ENCODE data around the gene PSME3IP1.

Gene PSME3IP1

DNA sequence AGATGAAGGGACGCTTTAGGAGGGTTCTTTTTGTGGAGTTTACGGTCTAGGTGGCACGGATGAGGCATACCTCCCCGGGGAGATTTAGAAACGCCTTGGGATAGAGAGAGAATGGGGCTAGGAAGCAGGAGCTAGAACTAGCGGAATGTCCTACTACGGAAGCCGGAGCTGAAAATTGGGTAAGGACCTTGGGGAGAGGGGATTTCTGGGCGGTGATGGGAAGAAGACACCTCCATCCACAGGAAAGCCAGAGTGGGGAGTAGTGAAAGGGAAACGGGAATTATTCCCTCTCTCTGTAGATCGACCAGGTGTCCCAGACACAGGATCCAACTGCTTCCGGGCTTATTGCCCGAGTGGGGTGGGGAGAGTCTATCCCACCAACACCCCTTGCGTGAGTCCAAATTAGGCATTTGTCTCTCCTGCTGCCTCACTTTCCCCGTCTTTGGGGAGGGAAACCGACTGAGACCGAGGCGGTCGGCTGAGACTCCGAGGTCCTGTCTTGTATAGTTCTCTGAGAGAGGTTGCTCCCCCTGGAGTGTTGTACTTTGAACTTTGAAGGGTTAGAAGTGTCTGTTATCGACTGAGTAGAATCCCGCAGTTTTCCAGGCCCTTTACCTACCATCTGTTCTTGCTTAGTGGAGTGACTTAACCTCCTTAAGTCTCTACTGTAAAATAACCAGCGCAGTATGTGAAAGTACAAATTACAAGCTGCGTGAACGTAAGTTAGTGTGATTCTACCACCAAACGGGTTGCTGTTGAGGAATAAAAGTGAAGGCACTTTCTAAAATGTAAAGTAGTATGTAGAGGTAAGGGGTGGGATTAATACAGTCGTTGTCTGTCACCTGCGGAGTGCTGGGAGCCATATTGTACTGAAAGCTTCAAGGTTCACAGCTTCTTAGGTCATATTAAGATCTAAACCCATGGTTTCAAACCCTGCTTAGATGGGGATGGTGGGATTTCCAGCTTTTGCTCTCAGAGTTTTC, 1.3 kb upstream of the PSME3IP1 start:
- no peaks in the 10 kb centered on the region for H3K27me3 Mint-ChIP-seq (ENCODE audit: low read depth)
- peaks cover 3% of the 10 kb centered on the region for H3K36me3 Mint-ChIP-seq (ENCODE audit: low read depth)
- peak overlapping the region; percentile 98 to 99 (median 99) for H3K4me3 Mint-ChIP-seq
- H3K9me3 Mint-ChIP-seq = peaks cover 2% of the 10 kb centered on the region
- TF ChIP-seq CTCF (IDR thresholded peaks at IDR 0.05; ENCODE audit: unreplicated experiment in 3 of 3) = no peak
- peak overlapping the region; percentile 89 to 98 (median 98) for H3K27ac Mint-ChIP-seq
- peaks cover 53% of the 10 kb centered on the region for H3K4me1 Mint-ChIP-seq

- Mint-ChIP-seq H3K27ac (peak overlapping the region; percentile 89 to 98 (median 98)), H3K27me3 (ENCODE audit: low read depth) (no peaks in the 10 kb centered on the region), H3K4me1 (peaks cover 41% of the 10 kb centered on the region), H3K36me3 (ENCODE audit: low read depth) (no peaks in the 10 kb centered on the region), H3K9me3 (peaks cover 2% of the 10 kb centered on the region), H3K4me3 (peak overlapping the region; percentile 98 to 99 (median 99))
- TF ChIP-seq CTCF (IDR thresholded peaks at IDR 0.05; ENCODE audit: unreplicated experiment in 3 of 3) = no peak
These were observed 344 bp downstream of the PSME3IP1 start for GRCh38 chr16:57185446-57185944.

GRCh38 chr16:57184887-57185445, 873 bp downstream of the PSME3IP1 start:
- H3K27ac Mint-ChIP-seq = peak overlapping the region; percentile 89 to 98 (median 98)
- no peak for TF ChIP-seq CTCF (IDR thresholded peaks at IDR 0.05; ENCODE audit: unreplicated experiment in 3 of 3)
- peaks cover 2% of the 10 kb centered on the region for H3K9me3 Mint-ChIP-seq
- H3K27me3 Mint-ChIP-seq (ENCODE audit: low read depth) = no peaks in the 10 kb centered on the region
- H3K4me3 Mint-ChIP-seq = peak overlapping the region; percentile 98 to 99 (median 99)
- peaks cover 41% of the 10 kb centered on the region for H3K4me1 Mint-ChIP-seq
- no peaks in the 10 kb centered on the region for H3K36me3 Mint-ChIP-seq (ENCODE audit: low read depth)

DNA sequence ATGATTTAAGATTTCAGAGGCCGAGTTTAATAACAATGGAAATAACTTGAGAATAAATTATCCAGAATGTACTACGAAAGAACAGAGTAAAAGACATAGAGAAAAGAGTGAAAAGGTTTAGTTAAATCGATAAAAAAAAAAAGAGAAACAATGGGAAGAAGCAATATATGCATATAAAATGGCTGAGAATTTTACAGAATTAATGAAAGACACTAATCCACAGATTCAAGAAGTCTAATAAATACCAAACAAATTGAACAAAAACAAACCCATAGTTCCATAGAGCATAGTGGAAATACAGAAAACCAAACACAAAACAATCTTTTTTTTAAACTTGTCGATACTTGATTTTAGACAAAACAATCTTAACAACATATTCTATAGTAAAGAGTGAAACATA, 1.7 kb downstream of the PSME3IP1 start:
- H3K9me3 Mint-ChIP-seq = peaks cover 2% of the 10 kb centered on the region
- peaks cover 43% of the 10 kb centered on the region for H3K4me1 Mint-ChIP-seq

DNA sequence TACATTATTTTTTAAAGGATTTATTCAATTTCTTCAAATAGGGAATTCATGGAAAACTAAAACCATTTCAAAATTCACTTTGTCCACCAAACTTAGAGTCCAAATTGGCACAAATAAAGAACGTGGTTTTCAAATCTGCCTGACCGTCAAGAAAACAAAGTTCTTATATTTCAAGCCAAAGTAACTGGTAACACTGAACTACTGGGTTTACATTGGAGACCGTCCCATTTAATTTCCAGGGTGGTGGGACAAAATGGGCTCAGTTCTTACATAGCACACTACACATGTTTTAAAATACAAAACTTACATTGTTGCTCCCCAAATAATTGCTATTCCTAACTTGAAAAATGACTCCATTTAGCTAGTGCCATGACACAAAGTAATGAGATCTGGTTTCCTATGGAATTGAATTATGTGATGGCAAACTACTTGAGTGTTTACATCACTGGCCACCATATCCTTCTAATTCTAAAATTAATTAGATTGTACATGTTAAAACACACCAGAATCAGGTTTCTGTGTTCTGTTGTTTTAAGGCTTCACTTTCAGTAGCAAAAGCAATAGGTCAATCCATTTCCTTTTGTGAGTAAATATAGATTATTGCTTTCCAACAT, 6.5 kb downstream of the PSME3IP1 start:
- H3K9me3 Mint-ChIP-seq = peaks cover 2% of the 10 kb centered on the region
- peaks cover 3% of the 10 kb centered on the region for H3K36me3 Mint-ChIP-seq (ENCODE audit: low read depth)
- no peak for TF ChIP-seq CTCF (IDR thresholded peaks at IDR 0.05; ENCODE audit: unreplicated experiment in 3 of 3)
- no peaks in the 10 kb centered on the region for H3K27me3 Mint-ChIP-seq (ENCODE audit: low read depth)
- H3K4me3 Mint-ChIP-seq = no peak overlapping the region
- H3K4me1 Mint-ChIP-seq = peaks cover 26% of the 10 kb centered on the region
- H3K27ac Mint-ChIP-seq = peak overlapping the region in 1 of 3 experiments; percentile 34

More for the DNA sequence above, 1.7 kb downstream of the PSME3IP1 start:
- no peak for TF ChIP-seq CTCF (IDR thresholded peaks at IDR 0.05; ENCODE audit: unreplicated experiment in 3 of 3)
- H3K27me3 Mint-ChIP-seq (ENCODE audit: low read depth) = no peaks in the 10 kb centered on the region
- H3K27ac Mint-ChIP-seq = peak overlapping the region in 2 of 3 experiments; percentile 40 to 98
- H3K4me3 Mint-ChIP-seq = peak overlapping the region; percentile 98 to 99 (median 99)
- no peaks in the 10 kb centered on the region for H3K36me3 Mint-ChIP-seq (ENCODE audit: low read depth)

Measured in nephron (organoid).